ENCODE measurements around the gene COMMD9.

DNA sequence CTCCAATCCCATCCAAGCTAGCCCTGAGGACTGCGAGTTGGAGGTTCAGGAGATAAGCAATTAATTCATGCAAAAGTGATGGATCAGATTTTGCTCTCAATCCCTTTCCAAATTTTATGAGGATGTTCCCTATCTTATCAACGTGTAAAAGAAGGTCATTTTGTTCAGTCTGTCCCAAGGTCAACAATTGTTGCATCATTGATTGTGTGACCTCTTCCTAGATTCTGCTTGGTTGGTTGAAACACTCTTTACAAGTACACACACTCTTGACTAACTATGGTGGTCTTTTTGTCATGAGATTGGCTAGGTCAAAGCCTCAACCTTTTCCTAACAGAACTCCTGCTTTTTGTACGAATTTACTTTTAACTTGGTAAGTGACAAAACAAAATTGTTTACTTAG lies 41.7 kb downstream of the COMMD9 start:
- TF ChIP-seq SP1 (IDR thresholded peaks at IDR 0.05; ENCODE audit: low read depth, low read length) = no peak
- no peak for TF ChIP-seq SIN3A (conservative IDR thresholded peaks at IDR 0.05 in 1 of 2, IDR thresholded peaks at IDR 0.05 in 1 of 2; ENCODE audit: low read depth in 1 of 2, low read length in 2 of 2)

All from H1 (cell line).